Neural cell (in vitro differentiated cells): Measurements from ENCODE around the gene GTF2B. TPM values are rescaled to one million over a fixed set of nuclear protein-coding genes. Genes with fewer than 3 reads are reported as not detected.
"Not testable (repeated sequence)": the region's sequence is repeated elsewhere in the genome, so short reads cannot be mapped to it uniquely, and the experiment has no call there.

ENCODE experiments used
- H2AFZ ChIP-seq: fragments of 200-600, 300-800 bp; sonication (generic), shearing (Covaris generic); 2 replicates; pipeline ENCODE4 v1.6.0; 2014; ENCODE audit warnings: low read depth, mild to moderate bottlenecking, antibody characterized with exemption, low read length, moderate library complexity
- H3F3A ChIP-seq: fragments of 200-600 bp; shearing (Covaris generic); 2 replicates; pipeline ENCODE4 v1.6.1; 2016; ENCODE audit warnings: mild to moderate bottlenecking, moderate library complexity, mixed read lengths, antibody characterized with exemption, low read length; ENCODE audit not compliant: insufficient read depth, poor library complexity, severe bottlenecking
- H3K27ac ChIP-seq: fragments of 200-600, 300-800 bp; sonication (generic), shearing (Covaris generic); 2 replicates; pipeline ENCODE4 v1.5.1; 2014; ENCODE audit warnings: mild to moderate bottlenecking, low read length, moderate library complexity
- H3K27me3 ChIP-seq: fragments of 300-800, 200-600 bp; sonication (generic), shearing (Covaris generic); 2 replicates; pipeline ENCODE4 v1.6.0; 2014; ENCODE audit warnings: mild to moderate bottlenecking, low read depth, low read length, moderate library complexity; ENCODE audit not compliant: insufficient read depth
- H3K36me3 ChIP-seq: fragments of 300-800, 200-600 bp; sonication (generic), shearing (Covaris generic); 2 replicates; pipeline ENCODE4 v1.5.1; 2014; ENCODE audit warnings: mild to moderate bottlenecking, antibody characterized with exemption, low read length, moderate library complexity; ENCODE audit not compliant: insufficient read depth
- H3K4me2 ChIP-seq: fragments of 300-800, 200-600 bp; sonication (generic), shearing (Covaris generic); 2 replicates; pipeline ENCODE4 v1.6.0; 2014; ENCODE audit warnings: mild to moderate bottlenecking, low read length
- H3K4me3 ChIP-seq: fragments of 300-800, 200-600 bp; sonication (generic), shearing (Covaris generic); 2 replicates; pipeline ENCODE4 v1.5.1; 2014; ENCODE audit warnings: mild to moderate bottlenecking, low read length, moderate library complexity
- H3K79me2 ChIP-seq: fragments of 200-600 bp; shearing (Covaris generic); replicated peaks from 2 replicates; pipeline ENCODE4 v1.6.0; 2014; ENCODE audit warnings: mild to moderate bottlenecking, low read length, moderate library complexity; ENCODE audit not compliant: insufficient read depth
- H3K9ac ChIP-seq: fragments of 300-800, 200-600 bp; sonication (generic), shearing (Covaris generic); 2 replicates; pipeline ENCODE4 v1.6.1; 2016; ENCODE audit warnings: mild to moderate bottlenecking, low read length, mixed read lengths
- H3K9me2 ChIP-seq: fragments of 200-600 bp; shearing (Covaris generic); 2 replicates; pipeline ENCODE4 v1.6.1; 2016; ENCODE audit warnings: mild to moderate bottlenecking, low read length, mixed read lengths; ENCODE audit not compliant: insufficient read depth
- H3K9me3 ChIP-seq: fragments of 200-600, 300-800 bp; sonication (generic), shearing (Covaris generic); 2 replicates; pipeline ENCODE4 v1.6.1; 2016; ENCODE audit warnings: mild to moderate bottlenecking, mixed run types, low read length, moderate library complexity, mixed read lengths
- H4K20me1 ChIP-seq: fragments of 200-600 bp; shearing (Covaris generic); 2 replicates; pipeline ENCODE4 v1.6.1; 2016; ENCODE audit warnings: mild to moderate bottlenecking, mixed run types; ENCODE audit not compliant: insufficient read depth
- EP300 ChIP-seq: fragments of 450-650 bp; conservative IDR thresholded peaks from 2 replicates; pipeline ENCODE4 v1.6.1; 2014; ENCODE audit warnings: antibody characterized with exemption, mild to moderate bottlenecking, moderate library complexity; ENCODE audit not compliant: poor library complexity, severe bottlenecking
- EZH2 ChIP-seq: fragments of 200-600, 300-800 bp; shearing (Covaris generic), sonication (generic); IDR thresholded peaks from 2 replicates; pipeline ENCODE4 v1.6.1; 2014; ENCODE audit warnings: antibody characterized with exemption, low read length, borderline replicate concordance, mild to moderate bottlenecking; ENCODE audit not compliant: insufficient read depth, poor library complexity, severe bottlenecking
- MXI1 ChIP-seq: fragments of 450-650 bp; conservative IDR thresholded peaks from 2 replicates; pipeline ENCODE4 v1.6.1; 2014; ENCODE audit warnings: antibody characterized with exemption, mild to moderate bottlenecking; ENCODE audit not compliant: poor library complexity, severe bottlenecking
- POLR2AphosphoS5 ChIP-seq: IDR thresholded peaks from 2 replicates; pipeline ENCODE4 v1.6.1; 2012
- RAD21 ChIP-seq: fragments of 450-650 bp; conservative IDR thresholded peaks from 2 replicates; pipeline ENCODE4 v1.6.1; 2014; ENCODE audit warnings: antibody characterized with exemption, mild to moderate bottlenecking, moderate library complexity
- SMC3 ChIP-seq: fragments of 450-650 bp; conservative IDR thresholded peaks from 2 replicates; pipeline ENCODE4 v1.6.1; 2014; ENCODE audit warnings: antibody characterized with exemption, mild to moderate bottlenecking, moderate library complexity; ENCODE audit not compliant: poor library complexity
- TAF1 ChIP-seq: IDR thresholded peaks from 2 replicates; pipeline ENCODE4 v1.6.1; 2012; ENCODE audit warnings: low read depth
- polyA minus RNA-seq: library from RNA; depleted of rRNA, polyadenylated mRNA; stranded (reverse); fragments of >200 nt; gene quantifications from 2 replicates; pipeline ENCODE4 v1.2.3, GENCODE V29; 2014
- polyA plus RNA-seq: library from polyadenylated mRNA; depleted of rRNA; stranded (reverse); fragments of >200 nt; gene quantifications from 2 replicates; pipeline ENCODE4 v1.2.3, GENCODE V29; 2014
- TF ChIP-seq, protein P1 (sequence below): IDR thresholded peaks from 2 replicates; pipeline ENCODE4 v1.6.1; 2012; ENCODE audit warnings: borderline replicate concordance
- TF ChIP-seq, protein P2 (sequence below): fragments of 450-650 bp; IDR thresholded peaks from 2 replicates; pipeline ENCODE4 v1.5.1; 2014; ENCODE audit warnings: antibody characterized with exemption, mild to moderate bottlenecking, moderate library complexity; ENCODE audit not compliant: poor library complexity, severe bottlenecking

Gene GTF2B, protein sequence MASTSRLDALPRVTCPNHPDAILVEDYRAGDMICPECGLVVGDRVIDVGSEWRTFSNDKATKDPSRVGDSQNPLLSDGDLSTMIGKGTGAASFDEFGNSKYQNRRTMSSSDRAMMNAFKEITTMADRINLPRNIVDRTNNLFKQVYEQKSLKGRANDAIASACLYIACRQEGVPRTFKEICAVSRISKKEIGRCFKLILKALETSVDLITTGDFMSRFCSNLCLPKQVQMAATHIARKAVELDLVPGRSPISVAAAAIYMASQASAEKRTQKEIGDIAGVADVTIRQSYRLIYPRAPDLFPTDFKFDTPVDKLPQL
- polyA plus RNA-seq (129 and 142 TPM in 2 replicates), polyA minus RNA-seq (110 and 111 TPM in 2 replicates)

DNA sequence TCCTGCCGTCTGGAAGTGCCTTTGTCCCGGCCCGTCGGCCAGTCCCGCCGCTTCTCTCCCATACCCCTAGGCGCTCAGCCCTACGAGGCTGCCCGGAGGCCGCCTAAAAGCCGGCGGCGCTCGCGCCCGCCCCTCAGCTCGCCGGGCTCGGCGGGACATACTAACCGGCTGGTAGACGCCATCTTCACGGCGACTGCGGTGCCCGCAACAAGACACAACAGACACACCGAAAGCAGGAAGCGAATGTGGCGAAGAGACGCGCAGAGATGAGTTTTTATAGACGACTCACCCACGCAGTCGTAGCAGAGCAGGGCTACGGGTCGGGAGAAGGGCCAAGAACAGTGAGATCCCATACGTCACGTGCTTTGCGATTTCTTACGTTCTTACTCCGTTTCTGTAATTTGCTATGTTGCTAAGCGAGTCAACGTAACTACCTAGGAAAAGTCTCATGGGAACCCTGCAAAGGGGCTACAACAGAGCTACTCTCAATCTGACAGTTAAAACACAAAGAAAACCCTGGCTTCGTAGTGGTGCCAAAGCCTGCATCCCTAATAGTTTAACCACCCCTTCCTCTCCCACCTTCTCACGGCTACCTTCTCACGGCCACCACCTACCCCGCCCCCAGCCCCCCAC lies at the start of gene GTF2B:
TSS of gene GTF2B (minus strand) at position 250 of the 633 bp plus-strand sequence. CDS start at position 182, 68 bp downstream.
- peak; percentile 98 for TF ChIP-seq TAF1
- TF ChIP-seq, protein P1, sequence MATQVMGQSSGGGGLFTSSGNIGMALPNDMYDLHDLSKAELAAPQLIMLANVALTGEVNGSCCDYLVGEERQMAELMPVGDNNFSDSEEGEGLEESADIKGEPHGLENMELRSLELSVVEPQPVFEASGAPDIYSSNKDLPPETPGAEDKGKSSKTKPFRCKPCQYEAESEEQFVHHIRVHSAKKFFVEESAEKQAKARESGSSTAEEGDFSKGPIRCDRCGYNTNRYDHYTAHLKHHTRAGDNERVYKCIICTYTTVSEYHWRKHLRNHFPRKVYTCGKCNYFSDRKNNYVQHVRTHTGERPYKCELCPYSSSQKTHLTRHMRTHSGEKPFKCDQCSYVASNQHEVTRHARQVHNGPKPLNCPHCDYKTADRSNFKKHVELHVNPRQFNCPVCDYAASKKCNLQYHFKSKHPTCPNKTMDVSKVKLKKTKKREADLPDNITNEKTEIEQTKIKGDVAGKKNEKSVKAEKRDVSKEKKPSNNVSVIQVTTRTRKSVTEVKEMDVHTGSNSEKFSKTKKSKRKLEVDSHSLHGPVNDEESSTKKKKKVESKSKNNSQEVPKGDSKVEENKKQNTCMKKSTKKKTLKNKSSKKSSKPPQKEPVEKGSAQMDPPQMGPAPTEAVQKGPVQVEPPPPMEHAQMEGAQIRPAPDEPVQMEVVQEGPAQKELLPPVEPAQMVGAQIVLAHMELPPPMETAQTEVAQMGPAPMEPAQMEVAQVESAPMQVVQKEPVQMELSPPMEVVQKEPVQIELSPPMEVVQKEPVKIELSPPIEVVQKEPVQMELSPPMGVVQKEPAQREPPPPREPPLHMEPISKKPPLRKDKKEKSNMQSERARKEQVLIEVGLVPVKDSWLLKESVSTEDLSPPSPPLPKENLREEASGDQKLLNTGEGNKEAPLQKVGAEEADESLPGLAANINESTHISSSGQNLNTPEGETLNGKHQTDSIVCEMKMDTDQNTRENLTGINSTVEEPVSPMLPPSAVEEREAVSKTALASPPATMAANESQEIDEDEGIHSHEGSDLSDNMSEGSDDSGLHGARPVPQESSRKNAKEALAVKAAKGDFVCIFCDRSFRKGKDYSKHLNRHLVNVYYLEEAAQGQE: peak; percentile 95
- TF ChIP-seq SMC3: no peak
- TF ChIP-seq MXI1: peak; percentile 88
- TF ChIP-seq RAD21: peak; percentile 25
- TF ChIP-seq EP300: peak; percentile 83
- TF ChIP-seq POLR2AphosphoS5: peak; percentile 99
- TF ChIP-seq EZH2: no peak
- TF ChIP-seq, protein P2, sequence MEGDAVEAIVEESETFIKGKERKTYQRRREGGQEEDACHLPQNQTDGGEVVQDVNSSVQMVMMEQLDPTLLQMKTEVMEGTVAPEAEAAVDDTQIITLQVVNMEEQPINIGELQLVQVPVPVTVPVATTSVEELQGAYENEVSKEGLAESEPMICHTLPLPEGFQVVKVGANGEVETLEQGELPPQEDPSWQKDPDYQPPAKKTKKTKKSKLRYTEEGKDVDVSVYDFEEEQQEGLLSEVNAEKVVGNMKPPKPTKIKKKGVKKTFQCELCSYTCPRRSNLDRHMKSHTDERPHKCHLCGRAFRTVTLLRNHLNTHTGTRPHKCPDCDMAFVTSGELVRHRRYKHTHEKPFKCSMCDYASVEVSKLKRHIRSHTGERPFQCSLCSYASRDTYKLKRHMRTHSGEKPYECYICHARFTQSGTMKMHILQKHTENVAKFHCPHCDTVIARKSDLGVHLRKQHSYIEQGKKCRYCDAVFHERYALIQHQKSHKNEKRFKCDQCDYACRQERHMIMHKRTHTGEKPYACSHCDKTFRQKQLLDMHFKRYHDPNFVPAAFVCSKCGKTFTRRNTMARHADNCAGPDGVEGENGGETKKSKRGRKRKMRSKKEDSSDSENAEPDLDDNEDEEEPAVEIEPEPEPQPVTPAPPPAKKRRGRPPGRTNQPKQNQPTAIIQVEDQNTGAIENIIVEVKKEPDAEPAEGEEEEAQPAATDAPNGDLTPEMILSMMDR: peak; percentile 29
- Histone ChIP-seq H3K27me3 (no peaks in the 10 kb centered on the region), H4K20me1 (no peaks in the 10 kb centered on the region), H3K9ac (peak within 1 kb of the TSS; percentile 93), H3K9me2 (no peaks in the 10 kb centered on the region), H3F3A (no peaks in the 10 kb centered on the region), H2AFZ (peak within 1 kb of the TSS; percentile 94), H3K4me3 (peak within 1 kb of the TSS; percentile 79), H3K79me2 (peaks cover 35% of the 10 kb centered on the region), H3K4me2 (peak within 1 kb of the TSS; percentile 97), H3K36me3 (no peaks in the 10 kb centered on the region), H3K9me3 (no peaks in the 10 kb centered on the region), H3K27ac (peak within 1 kb of the TSS; percentile 93)

DNA sequence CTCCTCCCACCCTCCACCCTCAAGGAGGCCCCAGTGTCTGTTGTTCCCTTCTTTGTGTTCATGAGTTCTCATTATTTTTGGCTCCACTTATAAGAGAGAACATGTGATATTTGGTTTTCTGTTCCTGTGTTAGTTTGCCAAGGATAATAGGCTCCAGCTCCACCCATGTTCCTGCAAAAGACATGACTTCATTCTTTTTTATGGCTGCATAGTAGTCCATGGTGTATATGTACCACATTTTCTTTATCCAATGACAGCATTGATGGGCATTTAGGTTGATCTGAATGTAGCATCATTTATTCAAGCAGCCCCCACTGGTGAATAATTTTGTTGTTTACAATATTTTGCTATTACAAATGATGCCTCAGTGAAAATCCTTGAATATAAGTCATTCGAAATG lies 47.2 kb upstream of the GTF2B start:
- not testable (repeated sequence) for H3K9ac ChIP-seq, H3F3A ChIP-seq, H3K9me3 ChIP-seq, H2AFZ ChIP-seq, H3K27ac ChIP-seq, H3K4me3 ChIP-seq, H3K9me2 ChIP-seq, H3K27me3 ChIP-seq, H4K20me1 ChIP-seq, H3K79me2 ChIP-seq, H3K4me2 ChIP-seq
- H3K36me3 ChIP-seq: peaks cover 13% of the 10 kb centered on the region
